ENCODE data around the gene CAMTA1.

GRCh38 chr1:7292036-7292681, 506.9 kb downstream of the CAMTA1 start:
- TF ChIP-seq CTCF (IDR thresholded peaks at IDR 0.05; ENCODE audit: low read length), result no peak
- no peak for TF ChIP-seq EZH2 (optimal IDR thresholded peaks at IDR 0.05; ENCODE audit: low read depth, low read length)
- TF ChIP-seq EZH2phosphoT487 (IDR thresholded peaks at IDR 0.05; ENCODE audit: low read length), result no peak
